ENCODE data around the gene NOC4L.

- TF ChIP-seq POLR2A (IDR thresholded peaks at IDR 0.05) = no peak
- no peak for TF ChIP-seq CTCF (IDR thresholded peaks at IDR 0.05)
Measured at GRCh38 chr12:132173135-132174014, 29.1 kb downstream of the NOC4L start.

Measured in right lobe of liver (tissue), 4 donors.